Cerebellar nuclear complex (tissue), 1 donor: ENCODE data around the gene APC2.
"Not testable (repeated sequence)": the region's sequence is repeated elsewhere in the genome, so short reads cannot be mapped to it uniquely, and the experiment has no call there.

Source experiments
- DNase-seq, 2 experiments: peaks; one replicate each; lab custom pipeline; 2025; lab: John Stamatoyannopoulos, UW

The APC2 gene

DNA sequence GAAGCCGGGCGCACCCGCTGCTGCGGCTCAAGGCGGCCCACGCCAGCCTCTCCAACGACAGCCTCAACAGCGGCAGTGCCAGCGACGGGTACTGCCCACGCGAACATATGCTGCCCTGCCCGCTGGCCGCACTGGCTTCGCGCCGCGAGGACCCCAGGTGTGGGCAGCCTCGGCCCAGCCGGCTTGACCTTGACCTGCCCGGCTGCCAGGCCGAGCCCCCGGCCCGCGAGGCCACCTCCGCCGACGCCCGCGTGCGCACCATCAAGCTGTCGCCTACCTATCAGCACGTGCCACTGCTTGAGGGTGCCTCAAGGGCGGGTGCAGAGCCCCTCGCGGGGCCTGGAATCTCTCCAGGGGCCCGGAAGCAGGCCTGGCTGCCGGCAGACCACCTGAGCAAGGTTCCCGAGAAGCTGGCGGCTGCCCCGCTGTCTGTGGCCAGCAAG, 16.1 kb downstream of the APC2 start:
- DNase-seq = no peak

DNA sequence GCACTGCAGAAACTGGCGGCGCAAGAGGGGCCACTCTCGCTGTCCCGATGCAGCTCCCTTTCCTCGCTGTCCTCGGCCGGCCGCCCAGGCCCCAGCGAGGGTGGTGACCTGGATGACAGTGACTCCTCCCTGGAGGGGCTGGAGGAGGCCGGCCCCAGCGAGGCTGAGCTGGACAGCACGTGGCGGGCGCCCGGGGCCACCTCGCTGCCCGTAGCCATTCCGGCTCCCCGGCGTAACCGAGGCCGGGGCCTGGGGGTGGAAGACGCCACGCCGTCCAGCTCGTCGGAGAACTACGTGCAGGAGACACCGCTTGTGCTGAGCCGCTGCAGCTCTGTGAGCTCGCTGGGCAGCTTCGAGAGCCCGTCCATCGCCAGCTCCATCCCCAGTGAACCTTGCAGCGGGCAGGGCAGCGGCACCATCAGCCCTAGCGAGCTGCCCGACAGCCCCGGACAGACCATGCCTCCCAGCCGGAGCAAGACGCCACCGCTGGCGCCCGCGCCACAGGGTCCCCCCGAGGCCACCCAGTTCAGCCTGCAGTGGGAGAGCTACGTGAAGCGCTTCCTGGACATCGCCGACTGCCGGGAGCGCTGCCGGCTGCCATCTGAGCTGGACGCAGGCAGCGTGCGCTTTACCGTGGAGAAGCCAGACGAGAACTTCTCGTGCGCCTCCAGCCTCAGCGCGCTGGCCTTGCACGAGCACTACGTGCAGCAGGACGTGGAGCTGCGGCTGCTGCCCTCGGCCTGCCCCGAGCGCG, 16.7 kb downstream of the APC2 start:
- DNase-seq = no peak

DNA sequence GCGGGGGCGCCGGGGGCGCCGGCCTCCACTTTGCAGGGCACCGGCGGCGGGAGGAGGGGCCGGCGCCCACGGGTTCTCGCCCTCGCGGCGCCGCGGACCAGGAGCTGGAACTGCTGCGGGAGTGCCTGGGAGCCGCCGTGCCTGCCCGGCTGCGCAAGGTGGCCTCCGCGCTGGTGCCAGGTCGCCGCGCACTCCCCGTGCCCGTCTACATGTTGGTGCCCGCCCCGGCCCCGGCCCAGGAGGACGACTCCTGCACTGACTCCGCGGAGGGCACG, 17.2 kb downstream of the APC2 start:
- DNase-seq = no peak

DNA sequence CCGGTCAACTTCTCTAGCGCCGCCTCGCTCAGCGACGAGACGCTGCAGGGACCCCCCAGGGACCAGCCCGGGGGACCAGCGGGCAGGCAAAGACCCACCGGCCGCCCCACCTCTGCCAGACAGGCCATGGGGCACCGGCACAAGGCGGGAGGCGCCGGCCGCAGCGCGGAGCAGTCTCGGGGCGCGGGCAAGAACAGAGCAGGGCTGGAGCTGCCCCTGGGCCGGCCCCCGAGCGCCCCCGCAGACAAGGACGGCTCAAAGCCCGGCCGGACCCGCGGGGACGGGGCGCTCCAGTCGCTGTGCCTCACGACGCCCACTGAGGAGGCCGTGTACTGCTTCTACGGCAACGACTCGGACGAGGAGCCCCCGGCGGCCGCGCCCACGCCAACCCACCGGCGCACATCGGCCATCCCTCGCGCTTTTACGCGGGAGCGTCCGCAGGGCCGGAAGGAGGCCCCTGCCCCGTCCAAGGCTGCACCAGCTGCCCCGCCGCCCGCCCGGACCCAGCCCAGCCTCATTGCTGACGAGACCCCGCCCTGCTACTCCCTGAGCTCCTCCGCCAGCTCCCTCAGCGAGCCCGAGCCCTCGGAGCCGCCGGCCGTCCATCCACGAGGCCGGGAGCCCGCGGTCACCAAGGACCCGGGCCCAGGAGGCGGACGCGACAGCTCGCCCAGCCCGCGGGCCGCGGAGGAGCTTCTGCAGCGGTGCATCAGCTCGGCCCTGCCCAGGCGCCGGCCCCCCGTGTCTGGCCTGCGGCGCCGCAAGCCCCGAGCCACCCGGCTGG, 17.8 kb downstream of the APC2 start:
- DNase-seq = no peak

DNA sequence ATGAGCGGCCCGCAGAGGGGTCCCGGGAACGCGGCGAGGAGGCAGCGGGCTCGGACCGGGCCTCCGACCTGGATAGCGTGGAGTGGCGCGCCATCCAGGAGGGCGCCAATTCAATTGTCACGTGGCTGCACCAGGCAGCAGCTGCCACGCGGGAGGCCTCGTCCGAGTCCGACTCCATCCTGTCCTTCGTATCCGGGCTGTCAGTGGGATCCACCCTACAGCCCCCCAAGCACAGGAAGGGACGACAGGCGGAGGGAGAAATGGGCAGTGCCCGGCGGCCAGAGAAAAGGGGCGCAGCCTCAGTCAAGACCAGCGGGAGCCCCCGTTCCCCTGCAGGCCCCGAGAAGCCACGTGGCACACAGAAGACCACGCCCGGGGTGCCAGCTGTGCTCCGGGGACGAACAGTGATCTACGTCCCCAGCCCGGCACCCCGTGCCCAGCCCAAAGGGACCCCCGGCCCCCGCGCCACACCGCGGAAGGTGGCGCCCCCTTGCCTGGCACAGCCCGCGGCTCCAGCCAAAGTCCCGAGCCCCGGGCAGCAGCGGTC, 18.4 kb downstream of the APC2 start:
- DNase-seq = no peak

DNA sequence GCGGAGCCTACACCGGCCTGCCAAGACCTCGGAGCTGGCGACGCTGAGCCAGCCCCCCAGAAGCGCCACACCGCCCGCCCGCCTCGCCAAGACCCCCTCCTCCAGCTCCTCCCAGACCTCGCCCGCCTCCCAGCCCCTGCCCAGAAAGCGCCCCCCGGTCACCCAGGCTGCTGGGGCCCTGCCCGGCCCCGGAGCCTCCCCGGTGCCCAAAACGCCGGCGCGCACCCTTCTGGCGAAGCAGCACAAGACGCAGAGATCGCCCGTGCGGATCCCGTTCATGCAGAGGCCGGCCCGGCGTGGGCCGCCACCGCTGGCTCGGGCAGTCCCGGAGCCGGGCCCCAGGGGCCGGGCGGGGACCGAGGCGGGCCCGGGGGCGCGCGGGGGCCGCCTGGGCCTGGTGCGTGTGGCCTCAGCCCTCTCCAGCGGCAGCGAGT, 18.9 kb downstream of the APC2 start:
- DNase-seq = no peak

DNA sequence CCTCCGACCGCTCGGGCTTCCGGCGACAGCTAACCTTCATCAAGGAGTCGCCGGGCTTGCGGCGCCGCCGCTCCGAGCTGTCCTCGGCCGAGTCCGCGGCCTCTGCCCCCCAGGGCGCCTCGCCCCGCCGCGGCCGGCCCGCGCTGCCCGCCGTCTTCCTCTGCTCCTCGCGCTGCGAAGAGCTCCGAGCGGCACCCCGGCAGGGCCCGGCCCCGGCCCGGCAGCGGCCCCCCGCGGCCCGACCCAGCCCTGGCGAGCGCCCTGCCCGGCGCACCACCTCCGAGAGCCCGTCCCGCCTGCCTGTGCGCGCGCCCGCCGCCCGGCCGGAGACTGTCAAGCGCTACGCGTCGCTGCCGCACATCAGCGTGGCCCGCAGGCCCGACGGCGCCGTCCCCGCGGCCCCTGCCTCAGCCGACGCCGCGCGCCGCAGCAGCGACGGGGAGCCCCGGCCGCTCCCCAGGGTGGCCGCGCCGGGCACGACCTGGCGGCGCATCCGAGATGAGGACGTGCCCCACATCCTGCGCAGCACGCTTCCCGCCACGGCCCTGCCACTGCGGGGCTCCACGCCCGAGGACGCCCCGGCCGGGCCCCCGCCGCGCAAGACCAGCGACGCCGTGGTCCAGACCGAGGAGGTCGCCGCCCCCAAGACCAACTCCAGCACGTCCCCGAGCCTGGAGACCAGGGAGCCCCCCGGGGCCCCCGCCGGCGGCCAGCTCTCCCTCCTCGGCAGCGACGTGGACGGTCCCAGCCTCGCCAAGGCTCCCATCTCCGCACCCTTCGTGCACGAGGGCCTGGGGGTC, 19.5 kb downstream of the APC2 start:
- DNase-seq = no peak

DNA sequence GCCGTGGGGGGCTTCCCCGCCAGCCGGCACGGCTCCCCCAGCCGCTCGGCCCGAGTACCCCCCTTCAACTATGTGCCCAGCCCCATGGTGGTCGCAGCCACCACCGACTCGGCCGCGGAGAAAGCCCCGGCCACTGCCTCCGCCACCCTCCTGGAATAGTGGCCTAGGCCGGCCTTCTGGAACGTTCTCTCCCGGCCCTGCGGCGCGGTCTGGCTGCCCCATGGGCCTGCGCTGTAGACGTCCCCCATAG, 20.1 kb downstream of the APC2 start:
- DNase-seq = no peak

DNA sequence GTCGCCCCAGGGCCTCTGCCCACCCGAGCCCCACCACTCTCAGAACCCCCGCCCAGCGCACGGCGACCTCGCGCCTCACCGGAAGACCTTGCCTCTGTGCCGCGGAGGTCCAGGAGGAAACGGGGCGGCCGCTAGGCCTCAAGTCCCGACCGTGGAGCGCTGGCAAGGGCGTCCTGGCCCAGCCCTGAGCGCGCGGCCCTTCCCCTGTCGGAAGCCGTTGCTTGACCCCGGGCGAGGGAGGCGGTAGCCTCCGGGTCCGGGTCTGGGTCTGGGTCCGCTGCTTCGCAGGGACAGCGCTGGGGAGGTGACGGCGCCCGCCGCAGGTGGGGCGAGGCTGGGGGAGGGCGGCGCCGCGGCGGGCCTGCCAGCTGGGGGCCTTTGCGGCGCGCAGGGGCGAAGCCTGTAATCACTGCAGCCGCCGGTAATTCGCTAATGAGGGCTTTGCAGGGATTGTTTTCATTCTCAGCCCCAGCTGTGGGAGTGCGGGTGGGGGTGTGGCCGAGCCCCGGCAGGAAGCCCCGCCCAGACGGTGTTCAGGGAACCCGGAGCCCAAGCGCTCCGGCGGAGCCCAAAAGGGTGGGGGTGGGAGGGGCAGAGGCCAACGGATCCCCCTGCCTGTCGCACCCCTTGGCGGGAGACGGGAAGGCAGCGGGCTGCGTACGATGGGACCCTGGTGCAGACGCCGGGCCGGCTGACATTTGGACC, 20.5 kb downstream of the APC2 start:
- no peak for DNase-seq

DNA sequence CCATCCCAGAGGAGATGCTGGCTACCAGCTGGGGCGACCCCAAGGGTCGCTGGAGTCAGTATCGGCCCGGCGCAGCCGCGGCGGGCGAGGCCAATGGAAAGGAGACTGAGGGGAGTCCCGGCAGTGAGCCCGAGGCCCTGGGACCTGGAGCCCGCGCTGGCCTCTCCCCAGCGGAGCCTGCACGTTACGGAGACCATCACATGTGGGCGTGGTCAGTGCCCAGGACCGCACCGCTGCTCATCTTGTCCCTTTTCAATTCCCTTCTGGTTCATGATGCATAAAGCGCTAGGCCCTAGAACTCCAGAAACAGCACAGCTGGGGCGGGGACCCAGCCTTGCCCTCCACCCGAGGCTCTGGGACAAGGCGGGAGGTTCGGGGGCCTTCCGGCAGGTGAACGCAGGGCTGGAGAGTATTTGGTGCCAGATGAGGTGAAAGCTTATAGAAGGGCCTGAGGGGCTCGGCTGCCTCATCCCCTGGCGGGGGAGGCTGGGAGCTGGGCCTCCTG, 21.1 kb downstream of the APC2 start:
- no peak for DNase-seq

DNA sequence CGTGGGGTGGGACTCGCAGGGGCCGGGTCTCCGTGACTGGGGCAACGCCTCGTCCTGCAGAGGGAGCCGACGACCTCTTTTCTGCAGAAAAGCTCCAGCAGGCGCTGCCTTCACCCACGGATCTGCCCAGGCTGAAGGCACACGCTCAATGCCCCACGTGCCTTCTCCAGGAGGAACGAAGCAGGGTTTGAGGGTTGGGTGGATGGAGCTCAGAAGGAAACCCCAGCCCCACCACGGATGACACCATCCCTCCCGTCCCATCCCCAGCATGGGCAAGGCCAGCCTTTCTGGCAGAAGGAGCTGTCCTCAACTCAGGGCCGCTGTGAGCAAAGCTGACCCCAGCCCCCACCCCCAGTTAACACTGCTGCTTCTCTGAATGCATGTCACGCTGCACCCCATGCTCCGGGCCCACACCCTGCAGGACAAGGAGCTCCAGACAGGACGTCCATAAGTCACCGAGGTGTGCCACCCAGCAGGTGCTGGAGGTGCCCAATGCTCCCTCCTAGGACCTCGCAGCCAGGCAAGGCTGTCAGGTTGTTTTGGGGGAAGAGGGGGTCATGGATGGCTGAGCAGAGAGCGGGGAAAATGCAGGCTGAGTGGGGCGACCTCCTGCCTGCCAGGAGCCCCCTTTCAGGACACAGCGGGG, 21.7 kb downstream of the APC2 start:
- DNase-seq = no peak

DNA sequence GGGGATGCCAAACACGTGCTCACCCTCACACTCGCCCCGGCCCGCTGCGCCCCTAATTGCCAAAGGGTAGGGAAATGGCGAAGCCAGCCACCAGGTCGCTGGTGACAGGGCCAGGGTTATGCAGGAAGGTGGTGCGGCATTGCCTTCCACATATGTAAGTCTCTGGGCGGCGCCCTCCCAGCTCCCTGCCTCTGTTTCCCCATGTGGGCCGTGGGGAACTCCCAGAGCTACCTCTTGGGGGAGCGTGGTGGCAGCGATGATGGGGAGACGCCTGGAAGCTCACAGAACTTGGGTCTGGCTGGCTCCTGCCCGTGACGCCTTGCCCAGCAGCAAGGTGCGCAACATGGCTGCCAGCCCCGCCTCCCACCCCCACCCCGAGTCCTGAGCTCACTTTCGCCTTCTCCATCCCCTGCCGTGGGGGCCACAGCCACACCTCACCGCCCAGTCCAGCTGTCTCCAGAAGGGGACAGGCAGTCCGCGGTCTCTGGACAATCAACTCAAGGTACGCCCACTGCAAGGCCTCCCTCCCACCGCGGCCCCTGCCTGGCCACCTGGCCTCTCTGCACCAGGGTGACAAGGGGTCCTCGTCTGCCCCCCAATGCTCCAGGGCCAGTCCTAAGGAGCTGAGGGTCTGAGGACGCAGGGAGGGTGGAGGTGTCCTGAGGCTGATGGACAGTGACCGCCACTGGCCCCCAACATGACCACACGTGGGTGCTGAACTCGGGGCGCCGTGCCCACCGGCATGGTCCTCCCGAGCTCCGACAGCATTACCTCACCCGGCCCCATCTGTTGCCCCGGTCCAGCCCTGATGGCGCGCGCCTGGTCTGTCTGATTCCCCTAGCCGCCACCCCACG, 22.5 kb downstream of the APC2 start:
- peak in 1 of 2 experiments; percentile 15 for DNase-seq

DNA sequence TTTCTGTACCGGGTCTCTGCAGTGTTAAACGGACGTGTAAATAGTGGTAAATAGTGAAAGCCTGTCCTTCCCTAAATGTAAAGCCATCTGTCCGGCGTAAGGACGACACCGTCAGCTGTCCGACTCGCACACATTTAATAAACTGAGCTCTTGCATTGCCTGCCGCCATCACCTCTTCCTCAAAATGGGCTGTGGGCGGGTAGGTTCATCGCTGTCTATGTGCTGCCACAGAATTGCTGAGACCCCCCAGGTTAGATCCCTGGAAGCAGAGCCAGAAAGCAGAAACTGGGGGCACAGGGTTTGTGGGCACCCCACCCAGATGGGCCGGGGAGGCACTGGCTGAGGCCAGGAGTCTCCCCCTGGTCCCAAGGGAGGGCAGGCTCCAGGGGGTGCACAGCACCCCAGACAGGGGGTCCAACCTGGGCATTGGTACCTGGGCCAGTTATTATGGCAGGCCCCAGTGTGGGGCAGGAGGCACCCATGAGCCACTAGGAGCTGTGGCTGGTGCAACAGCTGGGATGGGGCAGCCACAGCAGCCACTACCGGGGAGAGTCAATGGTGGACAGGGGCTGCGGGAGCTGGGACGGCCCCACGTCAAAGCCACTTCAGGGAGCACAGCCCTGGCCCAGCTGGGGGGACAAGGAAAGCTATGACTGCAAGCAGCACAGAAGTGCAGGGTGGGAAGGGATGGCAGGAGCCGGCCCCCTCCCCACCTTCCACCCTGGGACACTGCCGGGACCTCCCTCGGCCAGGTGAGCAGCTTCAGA, 23.3 kb downstream of the APC2 start:
- DNase-seq = no peak

DNA sequence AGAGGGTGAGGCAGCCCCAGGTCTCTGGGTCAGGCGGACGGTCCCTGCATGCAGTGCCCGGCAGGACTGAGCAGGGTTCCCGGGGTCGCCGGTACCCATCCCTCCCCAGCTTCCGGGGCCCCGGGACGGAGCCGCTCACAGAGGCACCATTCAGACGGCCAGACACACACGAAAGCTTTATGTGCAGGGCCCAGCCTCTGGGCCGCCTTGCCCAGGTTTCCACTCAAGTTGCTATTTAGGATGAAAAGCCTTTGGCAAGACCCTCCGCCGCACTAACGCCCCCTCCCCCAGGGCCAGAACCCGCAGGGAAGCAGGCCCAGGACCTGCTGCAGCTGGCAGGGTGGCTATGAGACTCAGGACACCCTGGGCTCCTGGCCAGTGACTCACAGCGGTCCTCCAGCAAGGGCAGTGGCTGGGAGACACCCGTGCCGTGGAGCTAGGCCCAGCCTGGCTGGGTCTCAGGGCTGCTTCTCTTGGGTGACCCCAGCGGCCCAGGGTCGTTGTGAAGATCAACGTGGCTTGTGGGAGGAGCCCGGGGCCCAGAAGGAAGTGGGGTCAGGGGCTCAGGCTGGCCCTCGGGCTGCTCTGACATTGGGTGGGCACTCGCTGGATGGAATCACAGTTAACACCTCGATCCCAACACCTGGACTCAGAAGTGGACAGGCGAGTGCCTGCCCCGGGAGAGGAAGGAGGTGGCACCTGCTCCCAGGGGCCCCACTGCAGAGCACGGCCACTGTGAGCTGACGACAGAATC, 24.3 kb downstream of the APC2 start:
- DNase-seq = no peak

DNA sequence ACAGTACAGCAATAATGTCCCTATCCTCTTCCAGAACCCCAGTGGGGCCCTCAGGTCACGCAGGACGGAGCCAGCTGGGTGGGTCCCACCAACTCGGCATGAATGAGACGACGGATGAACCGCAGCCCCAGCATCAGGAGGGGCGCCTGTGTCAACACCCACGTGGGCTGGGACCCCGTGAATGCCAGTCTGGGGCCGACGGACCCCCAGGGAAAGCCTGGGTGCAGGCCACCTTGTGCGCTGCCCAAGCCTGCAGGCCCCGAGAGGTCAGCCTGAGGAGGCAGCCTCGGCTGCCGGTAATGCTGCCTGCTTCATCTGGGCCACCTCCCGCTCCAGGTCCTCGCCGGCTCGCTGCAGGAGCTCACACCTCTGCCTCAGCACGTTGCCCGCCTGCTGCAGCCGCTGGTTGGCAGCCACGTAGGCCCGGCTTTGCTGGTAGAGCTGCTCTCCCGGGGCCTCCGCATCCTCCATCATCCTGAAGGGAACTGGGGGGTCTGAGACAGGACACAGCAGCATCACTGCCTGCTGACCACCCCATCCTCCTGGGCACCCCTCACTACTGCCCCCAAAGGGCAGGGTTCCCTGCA, 24.9 kb downstream of the APC2 start:
- no peak for DNase-seq

DNA sequence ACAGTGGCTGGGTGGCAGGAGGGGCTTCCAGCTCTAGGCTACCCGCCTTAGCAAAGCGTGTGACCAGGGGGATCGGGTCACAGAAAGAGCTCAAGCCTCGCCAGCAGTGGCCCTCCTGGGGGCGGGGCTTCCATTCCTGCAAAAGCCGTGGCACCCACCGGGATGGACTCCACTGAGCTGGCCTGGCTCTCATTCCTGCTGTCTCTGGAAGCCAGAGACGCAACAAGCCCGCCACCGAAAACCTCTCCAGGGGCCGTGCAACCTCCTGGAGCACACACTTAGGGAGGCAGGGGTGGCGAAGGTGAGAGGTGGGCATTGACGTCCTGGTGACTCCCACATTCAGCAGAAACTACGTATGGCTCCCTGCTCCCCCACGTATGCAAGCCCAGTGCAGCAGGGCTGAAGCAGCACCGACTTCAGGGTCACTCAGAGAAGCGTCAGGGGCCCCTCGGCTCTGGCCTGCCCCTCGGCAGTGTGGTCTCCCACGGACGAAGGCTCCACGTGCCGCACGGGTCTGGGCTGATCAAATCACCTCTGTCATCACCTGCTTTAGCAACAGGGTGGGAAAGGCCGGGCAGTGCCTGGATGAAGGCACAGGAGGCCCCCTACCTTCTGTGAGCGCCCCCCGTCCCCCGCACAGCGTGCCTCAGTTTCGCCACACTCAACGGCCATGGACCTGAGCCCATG, 26.0 kb downstream of the APC2 start:
- DNase-seq = no peak

DNA sequence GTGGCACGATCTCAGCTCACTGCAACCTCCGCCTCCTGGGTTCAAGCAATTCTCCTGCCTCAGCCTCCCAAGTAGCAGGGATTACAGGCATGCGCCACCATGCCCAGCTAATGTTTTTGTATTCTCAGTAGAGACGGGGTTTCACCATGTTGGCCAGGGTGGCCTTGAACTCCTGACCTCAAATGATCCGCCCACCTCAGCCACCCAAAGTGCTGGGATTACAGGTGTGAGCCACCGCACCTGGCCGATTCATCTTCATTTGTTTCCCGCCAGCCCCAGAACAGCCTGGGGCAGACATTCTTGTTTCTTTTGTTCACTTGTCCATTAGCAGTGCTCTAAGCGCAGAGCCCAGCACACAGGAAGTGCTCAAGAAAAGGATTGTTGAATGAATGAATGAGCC, 27.1 kb downstream of the APC2 start:
- DNase-seq = not testable (repeated sequence)
